ENCODE results near the gene PATJ.

DNA sequence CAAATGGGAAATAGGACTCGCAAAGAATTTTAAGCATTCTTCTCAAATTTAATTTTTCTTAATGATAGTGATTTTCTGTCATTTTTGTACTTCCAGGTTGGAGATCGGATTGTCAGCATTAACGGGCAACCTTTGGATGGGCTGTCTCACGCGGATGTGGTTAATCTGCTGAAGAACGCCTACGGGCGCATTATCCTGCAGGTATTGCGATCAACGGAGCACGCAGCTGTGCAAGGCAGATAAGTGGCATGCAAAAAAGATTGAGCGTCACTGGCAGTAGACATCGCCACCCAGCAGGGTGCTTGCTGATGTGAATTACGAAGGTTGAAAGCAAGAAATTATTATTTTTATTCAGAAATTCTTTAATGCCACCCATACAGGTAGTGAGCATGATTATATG lies 386.5 kb downstream of the PATJ start:
- TF ChIP-seq, protein P1, sequence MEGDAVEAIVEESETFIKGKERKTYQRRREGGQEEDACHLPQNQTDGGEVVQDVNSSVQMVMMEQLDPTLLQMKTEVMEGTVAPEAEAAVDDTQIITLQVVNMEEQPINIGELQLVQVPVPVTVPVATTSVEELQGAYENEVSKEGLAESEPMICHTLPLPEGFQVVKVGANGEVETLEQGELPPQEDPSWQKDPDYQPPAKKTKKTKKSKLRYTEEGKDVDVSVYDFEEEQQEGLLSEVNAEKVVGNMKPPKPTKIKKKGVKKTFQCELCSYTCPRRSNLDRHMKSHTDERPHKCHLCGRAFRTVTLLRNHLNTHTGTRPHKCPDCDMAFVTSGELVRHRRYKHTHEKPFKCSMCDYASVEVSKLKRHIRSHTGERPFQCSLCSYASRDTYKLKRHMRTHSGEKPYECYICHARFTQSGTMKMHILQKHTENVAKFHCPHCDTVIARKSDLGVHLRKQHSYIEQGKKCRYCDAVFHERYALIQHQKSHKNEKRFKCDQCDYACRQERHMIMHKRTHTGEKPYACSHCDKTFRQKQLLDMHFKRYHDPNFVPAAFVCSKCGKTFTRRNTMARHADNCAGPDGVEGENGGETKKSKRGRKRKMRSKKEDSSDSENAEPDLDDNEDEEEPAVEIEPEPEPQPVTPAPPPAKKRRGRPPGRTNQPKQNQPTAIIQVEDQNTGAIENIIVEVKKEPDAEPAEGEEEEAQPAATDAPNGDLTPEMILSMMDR (IDR thresholded peaks at IDR 0.05; ENCODE audit: extremely low read depth in 1 of 2, insufficient read depth in 1 of 2, low read depth in 1 of 2, low read length in 2 of 2), result no peak
- TF ChIP-seq POLR2A (IDR thresholded peaks at IDR 0.05; ENCODE audit: low read depth, low read length) (no peak), POLR2AphosphoS5 (IDR thresholded peaks at IDR 0.05; ENCODE audit: insufficient read depth, low read depth, low read length) (no peak)

Measured in endothelial cell of umbilical vein (primary cell).